ENCODE data around the gene PLXDC1. TPM values are rescaled to one million over a fixed set of nuclear protein-coding genes. Genes with fewer than 3 reads are reported as not detected.

The PLXDC1 gene
- total RNA-seq, 6 donors from 2014 or later = 3.8 to 47.1 (median 10.5) TPM

- TF ChIP-seq EP300 (IDR thresholded peaks at IDR 0.05) (no peak), POLR2AphosphoS5 (IDR thresholded peaks at IDR 0.05) (no peak), POLR2A (IDR thresholded peaks at IDR 0.05) (no peak), CTCF (IDR thresholded peaks at IDR 0.05) (no peak)
- WGBS, 2 donors = 94 to 96% methylated on average over 16 of the region's 16 CpGs
- Histone ChIP-seq H3K4me3 (no peak overlapping the region), H3K4me1 (peaks cover 13 to 39% (median 27%) of the 10 kb centered on the region in 4 donors), H3K9me3 (no peaks in the 10 kb centered on the region), H3K27me3 (no peaks in the 10 kb centered on the region), H3K36me3 (peaks cover 5 to 66% (median 41%) of the 10 kb centered on the region in 4 donors), H3K27ac (no peak overlapping the region)
- ATAC-seq (ENCODE audit: low FRiP score in 2 of 2) (no peak), DNase-seq (no peak)
Measured at GRCh38 chr17:39192901-39193300, 41.5 kb upstream of the PLXDC1 start.

GRCh38 chr17:39191750-39192510 lies 40.5 kb upstream of the PLXDC1 start:
- Histone ChIP-seq H3K27ac (no peak overlapping the region), H3K4me3 (no peak overlapping the region), H3K36me3 (peaks cover 10 to 76% (median 50%) of the 10 kb centered on the region in 4 donors), H3K4me1 (peaks cover 10 to 30% (median 22%) of the 10 kb centered on the region in 4 donors), H3K27me3 (no peaks in the 10 kb centered on the region), H3K9me3 (no peaks in the 10 kb centered on the region)
- no peak for ATAC-seq (ENCODE audit: low FRiP score in 2 of 2)
- WGBS, 2 donors = 94% methylated on average over 5 of the region's 9 CpGs
- no peak for TF ChIP-seq CTCF (IDR thresholded peaks at IDR 0.05)
- TF ChIP-seq EP300 (IDR thresholded peaks at IDR 0.05) = no peak
- no peak for TF ChIP-seq POLR2AphosphoS5 (IDR thresholded peaks at IDR 0.05)
- TF ChIP-seq POLR2A (IDR thresholded peaks at IDR 0.05) = no peak
- no peak for DNase-seq

- WGBS, 2 donors = 88 to 94% methylated on average over 9 of the region's 9 CpGs
- Histone ChIP-seq H3K36me3 (peaks cover 28 to 97% (median 85%) of the 10 kb centered on the region in 4 donors), H3K9me3 (no peaks in the 10 kb centered on the region), H3K27ac (no peak overlapping the region), H3K4me1 (no peaks in the 10 kb centered on the region), H3K27me3 (no peaks in the 10 kb centered on the region), H3K4me3 (no peak overlapping the region)
- DNase-seq (no peak), ATAC-seq (ENCODE audit: low FRiP score in 2 of 2) (no peak)
- TF ChIP-seq POLR2A (IDR thresholded peaks at IDR 0.05) (no peak), CTCF (IDR thresholded peaks at IDR 0.05) (no peak)
Measured at GRCh38 chr17:39187152-39187830, 35.9 kb upstream of the PLXDC1 start.

- H3K4me3 ChIP-seq = no peak overlapping the region
- DNase-seq = peak in 1 of 2 donors; percentile 72
Measured at GRCh38 chr17:39186481-39187002, 35.1 kb upstream of the PLXDC1 start.

More at GRCh38 chr17:39186481-39187002, 35.1 kb upstream of the PLXDC1 start:
- Histone ChIP-seq H3K27me3 (no peaks in the 10 kb centered on the region), H3K9me3 (no peaks in the 10 kb centered on the region), H3K4me1 (no peaks in the 10 kb centered on the region), H3K36me3 (peaks cover 28 to 94% (median 82%) of the 10 kb centered on the region in 4 donors), H3K27ac (no peak overlapping the region)
- 72 to 90% methylated on average over 5 to 11 of the region's 15 CpGs for WGBS, 2 donors
- TF ChIP-seq POLR2A (IDR thresholded peaks at IDR 0.05) = no peak
- no peak for TF ChIP-seq EP300 (IDR thresholded peaks at IDR 0.05)
- no peak for TF ChIP-seq POLR2AphosphoS5 (IDR thresholded peaks at IDR 0.05)
- TF ChIP-seq CTCF (IDR thresholded peaks at IDR 0.05) = no peak
- ATAC-seq (ENCODE audit: low FRiP score in 2 of 2) = no peak
